ENCODE measurements around the gene NBPF15.
"Not testable (repeated sequence)": the region's sequence is repeated elsewhere in the genome, so short reads cannot be mapped to it uniquely, and the experiment has no call there.

DNA sequence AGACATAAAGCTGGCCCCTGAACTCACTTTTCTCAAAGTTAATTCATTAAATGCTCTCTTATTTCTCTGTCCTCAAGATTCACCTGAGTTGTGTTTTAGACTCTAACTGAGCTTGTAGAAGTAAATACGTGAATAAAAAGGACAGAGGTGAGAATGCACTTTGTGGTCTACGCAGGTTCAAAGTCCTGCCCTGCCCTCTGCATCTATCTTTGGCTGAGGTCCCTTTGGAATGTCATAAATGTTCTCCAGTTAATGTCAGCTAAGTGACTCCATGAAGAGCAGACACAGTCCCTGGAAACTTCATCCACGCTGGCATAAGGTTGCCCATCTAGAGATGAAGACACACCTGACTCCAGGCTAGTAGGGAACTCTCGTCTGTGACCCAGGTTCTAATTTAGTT is 10.0 kb upstream of the NBPF15 start:
- not testable (repeated sequence) for TF ChIP-seq CTCF, POLR2A, POLR2AphosphoS5, EP300 (IDR thresholded peaks at IDR 0.05)
